Measurements from ENCODE around the gene MFN1.

- TF ChIP-seq SIN3A (IDR thresholded peaks at IDR 0.05; ENCODE audit: borderline replicate concordance, insufficient read depth, low read length) (no peak), POLR2AphosphoS5 (IDR thresholded peaks at IDR 0.05; ENCODE audit: low read depth, low read length) (no peak), TAF1 (IDR thresholded peaks at IDR 0.05; ENCODE audit: borderline replicate concordance, insufficient read depth, low read length) (no peak)
These were observed 26.4 kb downstream of the MFN1 start for GRCh38 chr3:179373938-179374337.

Measured in PFSK-1 (cell line).